ENCODE measurements around the gene CEL.
"Not testable (repeated sequence)": the region's sequence is repeated elsewhere in the genome, so short reads cannot be mapped to it uniquely, and the experiment has no call there.

Gene CEL

DNA sequence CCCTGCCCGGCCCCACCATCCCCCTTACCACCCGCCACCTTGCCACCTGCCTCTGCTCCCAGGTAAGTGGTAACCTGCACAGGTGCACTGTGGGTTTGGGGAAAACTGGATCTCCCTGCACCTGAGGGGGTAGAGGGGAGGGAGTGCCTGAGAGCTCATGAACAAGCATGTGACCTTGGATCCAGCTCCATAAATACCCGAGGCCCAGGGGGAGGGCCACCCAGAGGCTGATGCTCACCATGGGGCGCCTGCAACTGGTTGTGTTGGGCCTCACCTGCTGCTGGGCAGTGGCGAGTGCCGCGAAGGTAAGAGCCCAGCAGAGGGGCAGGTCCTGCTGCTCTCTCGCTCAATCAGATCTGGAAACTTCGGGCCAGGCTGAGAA is at the start of gene CEL:
TSS of gene CEL (plus strand) at position 218 of the 382 bp plus-strand sequence. CDS start at position 240, 22 bp downstream.
- DNase-seq = not testable (repeated sequence)

DNA sequence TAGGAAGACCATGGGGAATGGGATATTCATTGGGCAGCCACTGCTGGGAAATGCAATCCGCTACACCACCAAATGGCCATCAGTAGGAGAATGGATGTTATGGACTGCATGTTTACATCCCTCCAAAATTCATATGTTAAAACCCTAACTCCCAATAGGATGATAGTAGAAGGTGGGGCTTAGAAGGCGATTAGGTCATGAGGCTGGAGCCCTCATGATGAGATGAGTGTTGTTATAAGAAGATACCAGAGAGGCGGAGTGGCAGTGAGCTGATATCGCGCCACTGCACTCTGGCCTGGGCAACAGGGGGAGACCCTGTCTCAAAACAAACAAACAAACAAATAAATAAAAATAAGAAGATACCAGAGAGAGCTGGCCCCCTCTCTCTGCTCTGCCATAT is 47.1 kb upstream of the CEL start:
- no peak for DNase-seq

DNA sequence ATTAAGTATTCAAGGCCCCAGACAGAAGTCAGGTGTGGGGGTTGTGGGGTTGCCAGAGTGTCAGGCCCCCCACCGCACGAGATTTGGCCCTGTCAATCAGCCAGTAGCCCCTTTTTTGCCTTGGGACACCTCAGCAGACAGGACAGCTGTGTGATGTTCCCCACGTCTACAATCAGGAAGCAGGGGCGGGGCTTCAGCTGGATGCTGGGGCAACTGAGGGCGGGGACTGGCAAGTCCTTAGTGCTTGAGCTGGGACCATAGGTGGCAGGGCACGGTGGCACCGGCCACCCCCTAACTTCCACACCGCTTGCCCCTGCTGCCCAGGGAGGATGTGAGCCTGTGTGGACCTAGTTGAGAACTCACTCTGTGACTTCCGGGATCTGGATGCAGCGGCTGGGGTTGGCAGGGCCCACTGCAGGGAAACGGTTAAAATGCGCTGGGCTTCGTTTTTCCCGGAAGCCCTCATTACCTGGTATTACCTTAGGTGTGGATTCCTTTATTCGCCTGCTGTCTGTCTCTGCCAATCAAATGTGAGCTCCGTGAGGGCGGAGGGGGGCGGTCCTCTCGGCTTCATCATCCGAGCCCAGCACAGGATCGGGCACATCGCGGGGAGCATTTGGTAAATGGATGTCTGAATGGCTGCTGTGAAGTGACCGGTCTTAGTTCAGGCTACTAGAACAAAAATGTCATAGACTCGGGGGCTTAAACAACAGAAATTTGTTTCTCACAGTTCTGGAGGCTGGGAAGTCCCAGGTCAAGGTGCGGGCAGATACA is 38.5 kb upstream of the CEL start:
- DNase-seq = no peak

GRCh38 chr9:133026426-133026825 is 35.4 kb upstream of the CEL start:
- no peak for DNase-seq

- DNase-seq = no peak
Observed at GRCh38 chr9:133027134-133027533, 34.6 kb upstream of the CEL start.

- DNase-seq = no peak
Observed at GRCh38 chr9:133028221-133028620, 33.6 kb upstream of the CEL start.

GRCh38 chr9:133029994-133030316 is 31.8 kb upstream of the CEL start:
- no peak for DNase-seq

GRCh38 chr9:133030317-133031129 is 31.3 kb upstream of the CEL start, which contains the start of gene GTF3C5:
GTF3C5 (plus strand) TSS chr9:133030997; CDS start chr9:133031012, 15 bp downstream.
- peak; percentile 81 to 96 for DNase-seq

DNA sequence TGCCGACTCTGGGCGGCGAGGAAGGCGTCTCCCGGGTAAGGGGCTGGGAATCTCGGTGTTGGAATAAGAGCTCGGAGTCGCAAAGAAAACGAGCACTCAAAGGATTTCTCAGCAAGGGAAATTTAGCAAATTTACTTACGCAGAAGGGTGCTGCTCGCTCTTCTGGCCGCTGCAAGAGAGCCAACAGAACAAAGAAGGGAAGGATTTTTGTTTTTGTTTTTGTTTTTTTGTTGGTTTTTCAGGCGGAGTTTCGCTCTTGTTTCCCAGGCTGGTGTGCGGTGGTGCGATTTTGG is 30.7 kb upstream of the CEL start:
- DNase-seq = no peak

DNA sequence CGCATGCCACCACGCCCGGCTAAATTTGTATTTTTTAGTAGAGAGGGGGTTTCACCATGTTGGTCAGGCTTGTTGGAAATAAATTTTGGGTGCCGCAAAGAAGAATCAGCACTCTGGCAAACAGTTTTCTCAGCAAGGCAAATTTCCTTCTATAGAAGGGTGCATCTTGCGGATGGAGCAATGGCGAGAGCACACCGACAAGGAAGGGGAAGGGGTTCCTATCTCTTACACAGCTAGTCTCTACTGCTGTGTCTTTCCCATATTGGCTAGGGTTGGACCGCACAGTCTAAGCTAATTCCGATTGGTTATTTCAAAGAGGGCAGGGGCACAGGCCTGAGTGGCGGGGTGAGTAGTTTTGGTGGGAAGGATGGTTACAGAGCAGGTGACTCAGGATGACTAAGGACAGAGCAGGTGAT is 30.3 kb upstream of the CEL start:
- no peak for DNase-seq

DNA sequence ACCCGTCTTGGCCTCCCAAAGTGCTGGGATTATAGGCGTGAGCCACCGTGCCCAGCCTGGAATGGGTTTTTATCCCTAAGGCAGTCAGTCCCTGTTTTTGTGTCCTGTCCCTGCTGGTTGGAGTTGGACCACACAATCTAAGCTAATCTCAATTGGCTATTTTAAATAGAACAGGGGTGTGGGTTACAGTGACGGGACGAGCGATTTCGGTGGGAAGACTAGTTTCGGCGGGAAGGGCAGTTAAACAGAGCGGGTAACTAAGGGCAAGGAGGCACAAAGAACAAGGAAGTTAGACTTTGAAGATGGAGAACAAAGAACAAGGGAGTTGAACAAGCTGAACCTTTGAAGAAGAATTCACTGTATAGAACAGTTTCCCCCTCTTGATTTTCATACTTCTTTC is 29.6 kb upstream of the CEL start:
- no peak for DNase-seq

DNA sequence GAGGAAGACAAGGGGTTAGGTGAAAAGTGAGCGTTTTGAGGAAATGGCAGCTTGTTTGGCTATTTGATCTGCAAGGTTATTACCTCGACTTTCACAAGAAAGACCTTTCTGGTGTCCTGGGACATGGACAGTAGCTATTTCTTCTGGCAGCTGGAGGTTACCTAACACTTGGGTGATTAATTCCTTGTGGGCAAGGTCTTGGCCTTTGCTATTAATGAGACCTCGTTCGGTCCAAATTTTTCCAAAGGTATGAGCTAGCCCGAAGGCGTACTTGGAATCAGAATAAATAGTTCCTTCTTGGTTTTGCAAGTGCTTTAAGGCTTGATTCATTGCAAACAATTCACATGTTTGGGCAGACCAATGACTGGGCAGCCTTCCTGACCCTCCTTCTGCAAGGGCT is 26.1 kb upstream of the CEL start:
- no peak for DNase-seq

DNA sequence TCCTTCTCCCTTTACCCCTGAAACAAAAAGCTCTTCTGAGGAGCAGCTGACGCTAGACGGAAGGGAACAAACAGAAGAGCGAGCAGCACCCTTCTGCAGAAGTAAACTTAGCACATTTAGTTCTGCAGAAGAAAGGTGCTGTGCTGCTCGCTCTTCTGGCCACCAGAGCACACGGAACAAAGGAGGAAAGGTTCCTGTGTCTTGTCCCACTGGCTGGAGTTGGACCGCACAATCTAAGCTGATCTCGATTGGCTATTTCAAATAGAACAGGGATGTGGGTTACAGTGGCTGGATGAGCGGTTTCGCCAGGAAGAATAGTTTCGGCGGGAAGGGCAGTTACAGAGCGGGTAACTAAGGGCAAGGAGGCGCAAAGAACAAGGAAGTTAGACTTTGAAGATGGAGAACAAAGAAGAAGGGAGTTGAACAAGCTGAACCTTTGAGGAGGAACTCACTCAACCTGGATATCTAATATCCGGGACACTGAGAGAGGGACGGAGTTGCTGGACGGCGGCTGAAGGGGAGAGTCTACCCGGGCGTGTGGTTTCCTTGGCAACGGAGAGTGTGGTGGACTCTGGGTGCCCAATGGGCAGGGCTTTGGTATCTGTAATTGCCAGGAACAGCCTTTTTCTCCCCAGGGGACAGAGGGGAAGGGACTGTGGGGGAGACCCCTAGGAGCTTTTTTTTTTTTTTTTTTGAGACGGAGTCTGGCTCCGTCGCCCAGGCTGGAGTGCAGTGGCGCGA is 23.8 kb upstream of the CEL start:
- DNase-seq = no peak

- peak in 1 of 2 experiments; percentile 6 for DNase-seq
Observed at GRCh38 chr9:133040892-133041479, 20.8 kb upstream of the CEL start.

DNA sequence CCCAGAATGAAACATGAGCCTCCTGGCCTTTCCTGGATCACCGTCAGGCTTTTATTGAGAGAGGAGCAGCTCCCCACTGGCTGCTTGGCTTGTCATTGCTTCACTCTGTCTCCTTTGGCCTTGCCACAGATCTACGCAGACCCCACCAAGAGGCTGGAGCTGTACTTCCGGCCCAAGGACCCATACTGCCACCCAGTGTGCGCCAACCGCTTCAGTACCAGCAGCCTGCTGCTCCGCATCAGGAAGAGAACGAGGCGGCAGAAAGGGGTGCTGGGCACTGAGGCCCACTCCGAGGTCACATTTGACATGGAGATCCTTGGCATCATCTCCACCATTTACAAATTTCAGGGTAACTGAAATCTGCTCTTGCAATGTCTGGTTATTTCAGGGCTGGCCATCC is 19.8 kb upstream of the CEL start:
- DNase-seq = no peak

DNA sequence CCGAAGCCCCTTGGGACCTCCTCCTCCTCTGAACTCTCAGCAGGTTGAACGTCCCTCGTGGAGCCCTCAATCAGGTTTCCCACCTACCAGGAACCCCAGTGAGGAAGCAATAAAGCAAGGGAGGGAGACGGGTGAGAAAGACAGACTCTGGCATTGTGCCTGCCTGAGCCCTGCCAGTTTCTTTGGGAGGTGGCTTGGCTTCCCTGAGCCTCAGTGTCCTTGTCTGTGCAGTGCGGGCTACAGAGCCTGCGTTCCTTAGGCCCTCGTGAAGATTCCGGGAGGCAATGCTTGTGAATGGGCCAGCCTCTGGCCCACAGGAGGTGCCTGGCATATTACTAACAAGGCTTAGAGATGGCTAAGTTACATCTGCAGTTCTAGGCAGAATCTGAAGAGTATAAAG is 19.1 kb upstream of the CEL start:
- DNase-seq = no peak

DNA sequence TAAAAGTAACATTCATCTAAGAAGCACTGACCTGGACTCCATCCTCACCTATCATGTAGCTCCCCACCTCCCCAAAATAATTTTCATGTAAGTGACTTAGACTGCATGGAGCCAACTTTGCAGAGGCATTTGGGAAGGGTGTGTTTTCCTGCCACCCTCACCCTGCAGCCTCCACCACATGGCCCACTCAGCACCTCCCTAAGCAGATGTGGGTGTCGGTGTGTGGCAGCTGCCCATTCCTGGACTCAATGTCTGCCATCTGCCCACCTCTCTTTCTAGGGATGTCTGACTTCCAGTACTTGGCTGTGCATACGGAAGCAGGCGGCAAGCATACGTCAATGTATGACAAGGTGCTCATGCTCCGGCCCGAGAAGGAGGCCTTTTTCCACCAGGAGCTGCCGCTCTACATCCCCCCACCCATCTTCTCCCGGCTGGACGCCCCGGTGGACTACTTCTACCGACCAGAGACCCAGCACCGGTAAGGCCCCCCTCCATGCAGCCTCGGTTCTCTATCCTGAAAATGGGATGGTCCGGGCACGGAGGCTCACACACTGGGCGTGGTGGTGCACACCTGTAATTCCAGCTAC is 18.2 kb upstream of the CEL start:
- DNase-seq = no peak

DNA sequence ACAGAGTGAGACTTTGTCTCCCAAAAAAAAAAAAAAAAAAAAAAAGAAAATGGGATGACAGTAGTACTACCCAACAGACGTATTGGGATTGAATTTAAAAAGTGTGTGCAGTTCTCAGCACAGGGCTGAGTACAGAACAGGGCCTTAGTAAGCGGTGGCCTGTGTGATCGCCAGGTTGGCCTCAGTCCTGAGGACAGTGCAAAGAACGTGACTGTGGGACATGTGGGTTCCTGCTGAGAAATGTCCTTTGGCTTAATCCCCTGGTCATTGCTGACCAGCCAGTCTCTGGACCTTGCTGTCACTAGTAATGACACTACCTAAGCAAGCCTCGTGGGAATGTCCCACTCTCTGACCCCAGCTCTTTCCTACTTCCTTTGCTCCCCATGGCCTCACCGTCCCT is 17.7 kb upstream of the CEL start:
- no peak for DNase-seq

GRCh38 chr9:133044661-133045060 is 17.1 kb upstream of the CEL start:
- DNase-seq = no peak

DNA sequence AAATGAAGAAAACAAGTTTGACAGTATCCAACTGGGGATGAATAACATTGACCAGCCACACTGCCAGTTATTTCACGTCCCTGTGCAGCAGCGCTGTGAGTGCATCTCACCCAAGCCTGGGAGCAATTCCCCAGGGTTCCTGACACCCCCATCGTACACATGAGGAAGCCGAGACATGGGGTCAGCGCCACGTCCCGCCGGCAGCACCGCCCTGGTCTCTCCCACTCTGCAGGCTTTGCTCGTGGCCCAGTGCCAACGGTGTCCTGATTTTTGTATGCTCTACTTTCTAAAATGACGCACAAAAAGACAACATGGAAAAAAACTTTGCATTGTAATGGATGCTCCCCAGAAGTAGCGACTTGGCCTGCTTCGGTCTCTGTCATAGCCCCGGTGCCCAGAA is 16.6 kb upstream of the CEL start:
- DNase-seq = no peak

GRCh38 chr9:133046196-133046899 is 15.4 kb upstream of the CEL start:
- no peak for DNase-seq

GRCh38 chr9:133046900-133047295 is 14.9 kb upstream of the CEL start:
- no peak for DNase-seq

All from cerebellar nuclear complex (tissue), 1 donor.